Calu3 (cell line): ENCODE data around the gene CNTN5. TPM values are rescaled to one million over a fixed set of nuclear protein-coding genes. Genes with fewer than 3 reads are reported as not detected.

Experiments used
- BruUV-seq: library from RNA; stranded (reverse); fragments of 400-500 nt; replicated peaks from 2 replicates; lab custom pipeline; 2021; lab: Mats Ljungman, UMichigan
- CTCF ChIA-PET: fragments of 300-600 bp; sonication (Branson Sonifier 250); formaldehyde crosslinking; loops from one replicate; lab custom pipeline; 2022; ENCODE audit warnings: antibody characterized with exemption; lab: Charles Lee
- DNase-seq: peaks from one replicate; pipeline ENCODE4 v3.0.0; 2022
- H3K27ac Mint-ChIP-seq: one replicate; pipeline ENCODE4 v1.8.0; 2022; ENCODE audit warnings: mixed read lengths; ENCODE audit not compliant: unreplicated experiment
- H3K27me3 Mint-ChIP-seq: one replicate; pipeline ENCODE4 v1.8.0; 2022; ENCODE audit warnings: mixed read lengths; ENCODE audit not compliant: unreplicated experiment
- H3K36me3 Mint-ChIP-seq: one replicate; pipeline ENCODE4 v1.8.0; 2022; ENCODE audit warnings: mild to moderate bottlenecking, moderate library complexity, mixed read lengths; ENCODE audit not compliant: insufficient read depth, unreplicated experiment
- H3K4me1 Mint-ChIP-seq: one replicate; pipeline ENCODE4 v1.8.0; 2022; ENCODE audit warnings: mild to moderate bottlenecking, low read depth, mixed read lengths; ENCODE audit not compliant: unreplicated experiment
- H3K4me3 Mint-ChIP-seq: one replicate; pipeline ENCODE4 v1.8.0; 2022; ENCODE audit warnings: mild to moderate bottlenecking, low read depth, moderate library complexity, mixed read lengths; ENCODE audit not compliant: unreplicated experiment
- H3K9me3 Mint-ChIP-seq: one replicate; pipeline ENCODE4 v1.8.0; 2022; ENCODE audit warnings: low read depth, mixed read lengths; ENCODE audit not compliant: unreplicated experiment
- intact Hi-C: fragments of 100-400 bp; cut with micrococcal nuclease; formaldehyde crosslinking; loops from one replicate; pipeline ENCODE4 v1.10.0; 2022; ENCODE audit not compliant: unreplicated experiment
- total RNA-seq: library from RNA; stranded (reverse); gene quantifications from 2 replicates; pipeline ENCODE4 v1.2.3, GENCODE V29; 2022
- TF ChIP-seq, protein P1 (sequence below): fragments of 200-600 bp; IDR thresholded peaks from one replicate; pipeline ENCODE4 v1.8.0; 2022; ENCODE audit warnings: antibody characterized with exemption; ENCODE audit not compliant: unreplicated experiment

The CNTN5 gene
- total RNA-seq, 1 experiment from 2014 or later: not detected

DNA sequence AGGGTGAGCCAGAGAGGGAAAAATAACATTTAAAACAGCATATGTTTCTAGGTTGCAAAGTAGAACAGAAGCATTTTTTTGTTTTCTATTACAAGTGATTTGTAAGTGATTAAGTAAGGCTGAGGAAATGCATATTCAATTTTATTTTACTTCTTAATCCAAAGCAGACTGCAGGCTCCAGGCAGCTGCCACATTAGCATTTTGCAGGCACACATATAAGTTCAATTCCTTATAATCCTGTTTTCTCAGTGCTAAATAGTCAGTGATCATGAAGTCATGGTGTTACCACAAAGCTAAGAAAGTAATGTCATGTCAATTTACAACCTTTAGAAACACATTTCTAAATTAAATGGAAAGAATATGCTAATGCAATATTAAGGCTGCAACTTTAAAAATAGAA is 149.8 kb downstream of the CNTN5 start:
- no peaks in the 10 kb centered on the region for H3K27me3 Mint-ChIP-seq
- H3K9me3 Mint-ChIP-seq: no peaks in the 10 kb centered on the region
- no TSS peak for BruUV-seq
- TF ChIP-seq, protein P1, sequence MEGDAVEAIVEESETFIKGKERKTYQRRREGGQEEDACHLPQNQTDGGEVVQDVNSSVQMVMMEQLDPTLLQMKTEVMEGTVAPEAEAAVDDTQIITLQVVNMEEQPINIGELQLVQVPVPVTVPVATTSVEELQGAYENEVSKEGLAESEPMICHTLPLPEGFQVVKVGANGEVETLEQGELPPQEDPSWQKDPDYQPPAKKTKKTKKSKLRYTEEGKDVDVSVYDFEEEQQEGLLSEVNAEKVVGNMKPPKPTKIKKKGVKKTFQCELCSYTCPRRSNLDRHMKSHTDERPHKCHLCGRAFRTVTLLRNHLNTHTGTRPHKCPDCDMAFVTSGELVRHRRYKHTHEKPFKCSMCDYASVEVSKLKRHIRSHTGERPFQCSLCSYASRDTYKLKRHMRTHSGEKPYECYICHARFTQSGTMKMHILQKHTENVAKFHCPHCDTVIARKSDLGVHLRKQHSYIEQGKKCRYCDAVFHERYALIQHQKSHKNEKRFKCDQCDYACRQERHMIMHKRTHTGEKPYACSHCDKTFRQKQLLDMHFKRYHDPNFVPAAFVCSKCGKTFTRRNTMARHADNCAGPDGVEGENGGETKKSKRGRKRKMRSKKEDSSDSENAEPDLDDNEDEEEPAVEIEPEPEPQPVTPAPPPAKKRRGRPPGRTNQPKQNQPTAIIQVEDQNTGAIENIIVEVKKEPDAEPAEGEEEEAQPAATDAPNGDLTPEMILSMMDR: no peak
- H3K4me3 Mint-ChIP-seq: no peak overlapping the region
- H3K4me1 Mint-ChIP-seq: no peaks in the 10 kb centered on the region
- CTCF ChIA-PET: no interaction called here
- no peaks in the 10 kb centered on the region for H3K36me3 Mint-ChIP-seq
- H3K27ac Mint-ChIP-seq: no peak overlapping the region
- DNase-seq: no peak
- intact Hi-C loops: no loop called here

DNA sequence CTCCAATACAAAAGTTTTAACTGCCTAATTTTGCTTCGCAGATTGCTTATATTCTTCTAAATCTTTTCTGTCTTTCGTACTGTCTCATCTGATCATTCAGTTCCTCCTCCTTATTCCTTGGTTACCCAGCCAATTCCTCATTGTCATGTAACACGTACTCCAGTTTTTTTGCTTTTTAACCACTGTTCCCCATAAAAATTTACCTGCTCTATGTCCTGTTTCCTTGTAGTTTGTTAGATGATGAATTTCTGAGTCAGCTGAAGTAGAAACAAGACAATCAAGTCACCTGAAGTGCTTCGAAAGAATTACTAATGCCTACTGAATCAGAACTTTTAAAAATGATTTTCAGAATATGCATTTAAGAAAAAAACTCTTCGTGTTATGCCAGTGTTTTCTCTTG is 150.6 kb downstream of the CNTN5 start:
- TF ChIP-seq, protein P1: no peak
- no peaks in the 10 kb centered on the region for H3K27me3 Mint-ChIP-seq
- no peaks in the 10 kb centered on the region for H3K9me3 Mint-ChIP-seq
- no peaks in the 10 kb centered on the region for H3K4me1 Mint-ChIP-seq
- no peaks in the 10 kb centered on the region for H3K36me3 Mint-ChIP-seq
- no peak for DNase-seq
- intact Hi-C loops: no loop called here
- CTCF ChIA-PET: no interaction called here
- no TSS peak for BruUV-seq
- no peak overlapping the region for H3K4me3 Mint-ChIP-seq
- no peak overlapping the region for H3K27ac Mint-ChIP-seq

DNA sequence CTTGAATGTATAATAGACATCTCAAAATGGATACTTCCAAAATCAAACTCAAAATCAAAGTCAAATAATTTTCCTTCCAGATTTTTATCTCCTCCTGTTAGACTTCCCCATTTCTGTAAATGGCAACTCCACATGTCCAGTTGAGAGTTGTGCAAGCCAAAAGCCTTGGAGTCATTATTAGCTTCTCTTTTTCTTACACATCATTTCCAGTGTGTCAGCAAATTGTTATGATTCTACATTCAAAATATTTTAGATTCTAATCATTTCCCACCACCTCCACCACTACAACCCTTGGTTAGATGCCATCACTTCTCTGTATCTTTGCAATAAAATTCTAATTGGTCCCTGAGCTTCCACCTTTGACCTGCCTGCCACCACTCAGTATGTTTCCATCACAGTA is 155.7 kb downstream of the CNTN5 start:
- H3K27ac Mint-ChIP-seq: no peak overlapping the region
- H3K4me3 Mint-ChIP-seq: no peak overlapping the region
- no peak for DNase-seq
- TF ChIP-seq, protein P1: no peak
- CTCF ChIA-PET: no interaction called here
- H3K36me3 Mint-ChIP-seq: no peaks in the 10 kb centered on the region
- H3K27me3 Mint-ChIP-seq: no peaks in the 10 kb centered on the region
- no peaks in the 10 kb centered on the region for H3K4me1 Mint-ChIP-seq
- no TSS peak for BruUV-seq
- intact Hi-C loops: no loop called here
- H3K9me3 Mint-ChIP-seq: no peaks in the 10 kb centered on the region

DNA sequence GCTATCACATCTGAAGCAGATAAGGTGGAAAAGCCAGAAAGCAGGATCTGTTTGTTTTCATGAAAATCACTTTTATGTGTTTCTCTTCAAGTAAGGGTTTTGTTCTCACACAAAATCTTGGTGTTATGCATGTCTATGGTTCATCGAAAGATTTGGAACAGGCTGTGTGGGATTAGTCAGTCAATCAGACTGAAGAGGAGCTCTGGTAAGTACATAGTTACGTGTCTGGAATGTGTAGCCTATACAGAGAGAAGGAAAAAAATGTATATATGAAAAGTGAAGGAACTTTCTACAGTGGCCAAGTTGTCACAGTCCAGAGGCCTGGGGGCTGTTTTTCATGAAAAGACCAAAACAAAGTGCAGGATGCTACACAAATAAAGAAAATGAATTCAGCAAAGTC is 156.7 kb downstream of the CNTN5 start:
- intact Hi-C loops: no loop called here
- Mint-ChIP-seq H3K27me3 (no peaks in the 10 kb centered on the region), H3K4me1 (no peaks in the 10 kb centered on the region), H3K9me3 (no peaks in the 10 kb centered on the region), H3K36me3 (no peaks in the 10 kb centered on the region), H3K4me3 (no peak overlapping the region), H3K27ac (no peak overlapping the region)
- BruUV-seq: no TSS peak
- no peak for DNase-seq
- TF ChIP-seq, protein P1: no peak
- CTCF ChIA-PET: no interaction called here
